HUES64 (cell line): ENCODE measurements around the gene CYTH4.

ENCODE experiments used
- H3K27ac ChIP-seq: 2 replicates; pipeline ENCODE4 v1.7.0; 2013; ENCODE audit warnings: low read depth, low read length, inconsistent platforms
- H3K27me3 ChIP-seq: 2 replicates; pipeline ENCODE4 v1.6.1; 2013; ENCODE audit warnings: mild to moderate bottlenecking, low read length; ENCODE audit not compliant: insufficient read depth
- H3K36me3 ChIP-seq: 2 replicates; pipeline ENCODE4 v1.6.1; 2013; ENCODE audit warnings: mild to moderate bottlenecking, low read length; ENCODE audit not compliant: insufficient read depth
- H3K4me1 ChIP-seq: 2 replicates; pipeline ENCODE4 v1.6.1; 2013; ENCODE audit warnings: mild to moderate bottlenecking, low read length, moderate library complexity; ENCODE audit not compliant: insufficient read depth
- H3K4me3 ChIP-seq: 2 replicates; pipeline ENCODE4 v1.5.1; 2013; ENCODE audit warnings: mild to moderate bottlenecking, low read length, moderate library complexity
- H3K9ac ChIP-seq: 2 replicates; pipeline ENCODE4 v1.6.1; 2013; ENCODE audit warnings: mild to moderate bottlenecking, low read depth, low read length
- H3K9me3 ChIP-seq: 2 replicates; pipeline ENCODE4 v1.6.1; 2013; ENCODE audit warnings: low read depth, low read length; ENCODE audit not compliant: insufficient read depth
- WGBS: fragments of 150-250, 120-280 bp; methylation state at CpG from one replicate; pipeline ENCODE4 v1.1.7; 2013; ENCODE audit warnings: missing lambda C conversion rate; 5-methylcytosine and 5-hydroxymethylcytosine counted together

CYTH4 gene

DNA sequence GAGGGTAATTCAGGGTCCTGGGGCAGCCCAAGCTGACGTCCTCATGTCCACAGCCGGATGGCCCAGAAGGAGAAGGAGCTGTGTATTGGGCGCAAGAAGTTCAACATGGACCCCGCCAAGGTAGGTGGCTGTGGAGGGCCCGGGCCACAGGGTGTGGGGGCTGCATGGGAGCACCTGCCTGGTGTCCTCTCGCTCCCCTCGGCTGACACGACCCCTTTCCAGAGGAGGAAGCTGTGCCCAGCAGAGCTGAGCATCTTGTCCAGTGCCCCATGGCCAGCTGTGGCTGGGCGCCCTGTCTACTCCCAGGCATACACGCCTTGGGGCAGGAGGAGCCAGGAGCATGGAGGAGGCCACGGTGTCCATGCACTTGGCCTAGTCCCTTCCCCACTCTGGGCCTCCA is 13.6 kb downstream of the CYTH4 start:
- Histone ChIP-seq H3K27me3 (no peaks in the 10 kb centered on the region), H3K4me3 (no peak overlapping the region), H3K27ac (no peak overlapping the region), H3K4me1 (no peaks in the 10 kb centered on the region), H3K9me3 (no peaks in the 10 kb centered on the region), H3K9ac (no peak overlapping the region), H3K36me3 (no peaks in the 10 kb centered on the region)
- 92% methylated on average over 11 of the region's 11 CpGs for WGBS

DNA sequence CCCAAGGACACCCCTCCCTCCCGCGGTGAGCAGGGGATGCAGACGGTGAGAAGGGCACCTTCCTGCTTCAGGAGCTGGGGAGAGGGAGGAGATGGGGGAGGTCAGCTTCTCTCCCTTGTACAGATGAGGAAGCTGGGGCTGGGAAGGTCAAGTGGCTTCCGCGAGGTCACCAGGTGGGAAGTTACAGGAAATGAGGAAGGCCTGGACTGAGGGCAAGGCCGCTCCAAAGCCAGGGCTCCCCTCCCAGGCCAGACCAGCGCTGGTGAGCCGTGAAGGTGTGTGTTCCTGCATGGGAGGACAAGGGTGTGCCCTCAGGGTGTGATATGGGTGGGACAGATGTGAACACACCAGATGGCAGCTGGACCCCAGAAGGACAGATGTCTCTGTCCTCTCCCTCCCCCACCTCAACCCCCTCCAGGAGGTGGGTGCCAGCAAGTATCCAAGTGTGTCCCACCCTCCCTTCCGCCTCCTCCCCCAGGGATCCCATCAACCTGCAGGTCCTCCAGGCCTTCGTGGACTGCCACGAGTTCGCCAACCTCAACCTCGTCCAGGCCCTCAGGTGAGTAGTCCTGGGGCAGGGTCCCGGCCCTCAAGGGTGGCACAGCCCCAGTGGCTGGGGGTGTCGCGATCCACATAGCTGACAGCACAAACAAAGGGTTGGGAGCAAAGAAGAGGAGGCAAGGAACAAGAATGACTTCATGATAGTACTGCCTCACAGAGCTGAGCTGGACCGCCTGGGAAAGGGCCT is 16.6 kb downstream of the CYTH4 start:
- H3K9ac ChIP-seq = no peak overlapping the region
- peaks cover 3% of the 10 kb centered on the region; the same call in 1 of the 2 replicates for H3K4me1 ChIP-seq

DNA sequence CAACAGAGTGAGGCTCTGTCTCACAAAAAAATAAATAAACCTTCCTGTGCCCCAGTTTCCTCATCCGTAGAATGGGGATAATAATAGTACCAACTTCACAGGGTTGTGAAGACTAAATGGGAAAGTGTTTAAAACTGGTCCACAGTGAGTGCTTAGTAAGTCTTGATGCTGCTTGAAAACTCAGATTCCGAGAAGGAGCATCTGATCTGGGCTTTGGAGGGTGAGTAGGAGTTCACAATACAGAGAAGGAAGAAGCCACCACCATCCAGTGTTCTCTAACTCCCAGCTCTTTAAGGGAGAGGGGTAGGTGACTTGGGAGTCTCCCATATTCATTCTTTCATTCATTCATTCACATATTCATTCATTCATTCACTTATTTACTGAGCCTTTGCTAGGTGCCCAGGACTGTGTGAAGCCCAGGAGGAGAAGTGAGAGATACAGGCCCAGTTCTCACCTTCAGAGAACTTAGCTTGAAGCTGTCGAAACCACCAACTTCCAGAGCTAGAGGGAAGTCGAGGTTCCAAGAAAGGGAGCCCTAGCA is 17.7 kb downstream of the CYTH4 start:
- Histone ChIP-seq H3K27me3 (peaks cover 7% of the 10 kb centered on the region; the same call in 1 of the 2 replicates), H3K4me1 (peaks cover 10% of the 10 kb centered on the region), H3K4me3 (no peak overlapping the region), H3K9ac (no peak overlapping the region), H3K36me3 (no peaks in the 10 kb centered on the region), H3K9me3 (no peaks in the 10 kb centered on the region), H3K27ac (no peak overlapping the region)
- 91% methylated on average over 4 of the region's 4 CpGs for WGBS

More for the DNA sequence above, 16.6 kb downstream of the CYTH4 start:
- Histone ChIP-seq H3K36me3 (no peaks in the 10 kb centered on the region), H3K9me3 (no peaks in the 10 kb centered on the region), H3K27ac (no peak overlapping the region), H3K27me3 (peaks cover 3% of the 10 kb centered on the region; the same call in 1 of the 2 replicates), H3K4me3 (no peak overlapping the region)
- WGBS = 89% methylated on average over 17 of the region's 17 CpGs

- H3K4me3 ChIP-seq = no peak overlapping the region
- H3K9ac ChIP-seq = no peak overlapping the region
- no peak overlapping the region for H3K27ac ChIP-seq
These were observed 18.3 kb downstream of the CYTH4 start for GRCh38 chr22:37300551-37301017.

GRCh38 chr22:37301144-37301830 is 19.0 kb downstream of the CYTH4 start:
- Histone ChIP-seq H3K4me3 (no peak overlapping the region), H3K9ac (no peak overlapping the region), H3K4me1 (peaks cover 10% of the 10 kb centered on the region), H3K36me3 (no peaks in the 10 kb centered on the region), H3K9me3 (no peaks in the 10 kb centered on the region), H3K27me3 (peaks cover 7% of the 10 kb centered on the region; the same call in 1 of the 2 replicates), H3K27ac (no peak overlapping the region)
- WGBS = 97% methylated on average over 6 of the region's 6 CpGs

More at GRCh38 chr22:37300551-37301017, 18.3 kb downstream of the CYTH4 start:
- H3K36me3 ChIP-seq = no peaks in the 10 kb centered on the region
- H3K4me1 ChIP-seq = peaks cover 10% of the 10 kb centered on the region
- H3K27me3 ChIP-seq = peaks cover 7% of the 10 kb centered on the region; the same call in 1 of the 2 replicates
- no peaks in the 10 kb centered on the region for H3K9me3 ChIP-seq
- WGBS = 82% methylated on average over 19 of the region's 19 CpGs

GRCh38 chr22:37302674-37303555 is 20.6 kb downstream of the CYTH4 start:
- Histone ChIP-seq H3K27ac (no peak overlapping the region), H3K9me3 (no peaks in the 10 kb centered on the region), H3K4me1 (peaks cover 10% of the 10 kb centered on the region), H3K4me3 (no peak overlapping the region), H3K9ac (no peak overlapping the region), H3K27me3 (peaks cover 7% of the 10 kb centered on the region; the same call in 1 of the 2 replicates), H3K36me3 (no peaks in the 10 kb centered on the region)
- 70% methylated on average over 31 of the region's 31 CpGs for WGBS

DNA sequence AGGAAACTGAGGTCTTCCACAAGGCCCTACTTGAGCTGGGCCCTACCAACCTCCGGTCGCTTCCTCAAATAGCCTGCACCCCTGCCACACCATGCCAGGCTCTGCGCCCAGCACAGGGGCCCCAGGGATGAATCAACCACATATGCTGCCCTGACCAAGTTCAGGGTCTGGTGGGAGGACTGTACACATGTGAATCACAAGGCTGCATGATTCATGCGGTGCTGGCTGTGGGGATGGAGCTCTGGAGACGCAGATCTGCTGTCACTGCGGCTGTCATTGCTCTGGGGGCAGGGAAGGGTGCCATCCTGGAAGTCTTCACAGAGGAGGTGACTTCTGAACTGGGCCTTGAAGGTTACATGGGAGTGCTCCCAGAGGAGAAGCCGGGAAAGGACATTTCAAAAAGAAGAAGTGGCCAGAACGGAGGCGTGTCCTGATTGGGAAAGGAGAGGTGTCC is 21.5 kb downstream of the CYTH4 start:
- peaks cover 7% of the 10 kb centered on the region; the same call in 1 of the 2 replicates for H3K27me3 ChIP-seq
- no peaks in the 10 kb centered on the region for H3K36me3 ChIP-seq
- 91% methylated on average over 9 of the region's 9 CpGs for WGBS
- H3K4me1 ChIP-seq = peaks cover 10% of the 10 kb centered on the region
- H3K9me3 ChIP-seq = no peaks in the 10 kb centered on the region
- H3K27ac ChIP-seq = no peak overlapping the region
- H3K9ac ChIP-seq = no peak overlapping the region
- no peak overlapping the region for H3K4me3 ChIP-seq

DNA sequence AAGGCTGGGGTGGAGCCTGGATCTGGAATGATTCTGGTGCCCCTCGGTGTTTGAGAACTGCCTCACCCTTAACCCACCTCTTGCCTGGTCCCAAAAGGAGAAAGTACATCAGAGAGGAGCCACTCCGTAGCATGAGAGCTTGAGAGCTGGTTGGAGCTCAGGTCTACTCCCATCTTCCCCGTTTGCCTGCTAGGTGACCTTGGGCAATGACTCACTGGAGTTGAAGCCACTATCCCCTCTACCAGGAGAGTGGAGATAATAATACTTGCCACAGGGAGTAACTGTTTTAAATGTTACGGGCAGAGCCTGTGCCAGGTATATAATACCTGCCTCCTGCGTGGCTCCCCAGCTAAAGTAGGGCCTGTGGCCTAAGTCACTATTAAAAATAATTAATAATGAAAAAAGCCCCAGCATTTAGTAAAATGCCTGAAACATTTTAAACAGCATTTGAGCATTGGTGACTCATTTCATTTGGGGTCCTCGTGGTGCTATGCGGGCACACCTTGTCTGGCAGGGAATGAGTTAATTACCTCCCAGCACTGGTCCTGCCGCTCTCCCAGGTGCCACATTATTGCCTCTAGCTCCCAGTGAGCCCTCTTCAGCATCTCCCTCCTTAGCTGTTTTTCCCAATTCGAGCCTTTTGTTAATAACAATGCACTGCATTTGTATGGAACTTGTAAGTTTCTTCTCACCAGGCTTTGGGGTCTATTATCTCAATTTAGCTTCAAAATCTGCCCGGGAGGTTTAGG is 22.5 kb downstream of the CYTH4 start:
- no peak overlapping the region for H3K27ac ChIP-seq
- H3K9me3 ChIP-seq = no peaks in the 10 kb centered on the region
- WGBS = 40% methylated on average over 8 of the region's 10 CpGs
- H3K4me1 ChIP-seq = peaks cover 10% of the 10 kb centered on the region
- peaks cover 7% of the 10 kb centered on the region; the same call in 1 of the 2 replicates for H3K27me3 ChIP-seq
- no peak overlapping the region for H3K9ac ChIP-seq
- no peaks in the 10 kb centered on the region for H3K36me3 ChIP-seq
- H3K4me3 ChIP-seq = no peak overlapping the region

DNA sequence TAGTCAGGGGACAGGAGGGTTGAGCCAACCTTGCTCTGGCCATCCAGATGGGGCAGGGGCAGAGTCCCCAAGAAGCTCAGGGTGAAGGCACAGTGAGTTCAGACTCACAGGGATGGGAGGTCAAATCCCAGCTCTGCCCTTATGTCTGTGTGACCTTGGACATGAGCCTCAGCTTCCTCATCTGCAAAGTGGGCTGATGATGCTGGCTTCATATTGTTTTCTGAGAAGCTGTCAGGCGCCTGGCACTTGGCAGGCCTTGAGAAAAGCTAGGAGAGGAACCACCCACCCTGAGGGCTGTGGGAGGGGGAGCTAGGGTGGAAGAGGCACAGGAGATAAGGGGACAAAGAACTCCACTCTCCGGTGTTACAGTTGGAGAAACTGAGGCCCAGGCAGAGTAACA is 23.6 kb downstream of the CYTH4 start:
- WGBS = 92% methylated on average over 2 of the region's 2 CpGs
- no peak overlapping the region for H3K4me3 ChIP-seq
- no peak overlapping the region for H3K27ac ChIP-seq
- H3K9ac ChIP-seq = no peak overlapping the region
- H3K9me3 ChIP-seq = no peaks in the 10 kb centered on the region
- no peaks in the 10 kb centered on the region for H3K36me3 ChIP-seq
- peaks cover 7% of the 10 kb centered on the region; the same call in 1 of the 2 replicates for H3K27me3 ChIP-seq
- peaks cover 10% of the 10 kb centered on the region for H3K4me1 ChIP-seq

GRCh38 chr22:37306494-37306829 is 24.2 kb downstream of the CYTH4 start:
- H3K9ac ChIP-seq = no peak overlapping the region
- H3K27me3 ChIP-seq = peaks cover 7% of the 10 kb centered on the region; the same call in 1 of the 2 replicates
- 94% methylated on average over 6 of the region's 6 CpGs for WGBS
- no peak overlapping the region for H3K4me3 ChIP-seq
- H3K4me1 ChIP-seq = peaks cover 10% of the 10 kb centered on the region
- H3K9me3 ChIP-seq = no peaks in the 10 kb centered on the region
- H3K27ac ChIP-seq = no peak overlapping the region
- no peaks in the 10 kb centered on the region for H3K36me3 ChIP-seq
